ENCODE measurements around the gene GUCA1A.

- no peak for TF ChIP-seq CTCF (conservative IDR thresholded peaks at IDR 0.05; ENCODE audit: low read depth, low read length)
- TF ChIP-seq POLR2A (IDR thresholded peaks at IDR 0.05; ENCODE audit: low read depth, low read length): no peak
- TF ChIP-seq RAD21 (IDR thresholded peaks at IDR 0.05; ENCODE audit: low read length): no peak
- TF ChIP-seq MAZ (IDR thresholded peaks at IDR 0.05; ENCODE audit: borderline replicate concordance, low read depth, low read length): no peak
- TF ChIP-seq CEBPB (IDR thresholded peaks at IDR 0.05; ENCODE audit: low read depth, low read length): no peak
- no peak for TF ChIP-seq RFX5 (IDR thresholded peaks at IDR 0.05; ENCODE audit: low read depth, low read length)
- no peak for TF ChIP-seq SMC3 (IDR thresholded peaks at IDR 0.05; ENCODE audit: low read depth, low read length)
These were observed 6.8 kb downstream of the GUCA1A start for GRCh38 chr6:42179945-42180313.

Data from IMR-90 (cell line).